Mesothelial cell of epicardium (in vitro differentiated cells): ENCODE results near the gene ZBTB4. TPM values are rescaled to one million over a fixed set of nuclear protein-coding genes. Genes with fewer than 3 reads are reported as not detected.
"Not testable (repeated sequence)": the region's sequence is repeated elsewhere in the genome, so short reads cannot be mapped to it uniquely, and the experiment has no call there.

Experiments
- DNase-seq, 2 experiments: peaks; one replicate each; pipeline ENCODE4 v3.0.0; 2021; ENCODE audit warnings: low spot score in 2 of 2; ENCODE audit not compliant: unreplicated experiment in 2 of 2
- H3K27ac Mint-ChIP-seq: 2 replicates; pipeline ENCODE4 v1.8.0; 2021; ENCODE audit warnings: mixed read lengths
- H3K27me3 Mint-ChIP-seq: 2 replicates; pipeline ENCODE4 v1.8.0; 2021; ENCODE audit warnings: low read depth, mixed read lengths
- H3K36me3 Mint-ChIP-seq: 2 replicates; pipeline ENCODE4 v1.8.0; 2021; ENCODE audit warnings: mixed read lengths
- H3K4me1 Mint-ChIP-seq: 2 replicates; pipeline ENCODE4 v1.8.0; 2021; ENCODE audit warnings: mixed read lengths
- H3K4me3 Mint-ChIP-seq: 2 replicates; pipeline ENCODE4 v1.8.0; 2021; ENCODE audit warnings: mild to moderate bottlenecking, moderate library complexity, mixed read lengths
- H3K9me3 Mint-ChIP-seq: 2 replicates; pipeline ENCODE4 v1.8.0; 2021; ENCODE audit warnings: mixed read lengths
- total RNA-seq: library from RNA; stranded (reverse); gene quantifications from 3 replicates; pipeline ENCODE4 v1.2.1, GENCODE V29; 2021
- TF ChIP-seq, protein P1 (sequence below): fragments of 200-600 bp; sonication (generic); IDR thresholded peaks from one replicate; pipeline ENCODE4 v1.5.0; 2021; ENCODE audit warnings: antibody characterized with exemption; ENCODE audit not compliant: unreplicated experiment

ZBTB4 gene
- total RNA-seq, 1 donor from 2014 or later: 39.7 TPM

DNA sequence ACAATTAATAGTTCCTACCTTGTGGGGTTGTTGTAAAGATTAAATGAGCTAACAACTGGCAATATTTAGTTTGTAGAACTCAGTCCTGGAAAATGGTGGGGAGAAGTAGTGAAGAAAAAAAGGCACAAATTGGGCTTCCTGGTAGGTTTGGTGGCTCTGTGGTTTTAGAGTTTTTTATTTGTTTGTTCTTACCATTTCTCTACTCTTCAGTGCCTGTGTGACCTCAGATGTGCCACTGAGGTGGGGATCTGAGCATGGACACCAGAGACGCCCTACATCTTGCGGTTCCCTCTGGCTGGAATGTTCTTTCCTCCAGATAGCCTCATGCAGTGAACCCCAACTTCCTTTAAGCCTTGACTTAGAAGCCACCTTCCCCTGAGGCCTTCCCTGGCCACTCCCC lies 7.7 kb downstream of the ZBTB4 start:
- DNase-seq: no peak
- H3K4me3 Mint-ChIP-seq: no peak overlapping the region
- H3K36me3 Mint-ChIP-seq: peaks cover 3% of the 10 kb centered on the region
- H3K27ac Mint-ChIP-seq: peak overlapping the region; percentile 76
- H3K4me1 Mint-ChIP-seq: peaks cover 19% of the 10 kb centered on the region
- TF ChIP-seq, protein P1, sequence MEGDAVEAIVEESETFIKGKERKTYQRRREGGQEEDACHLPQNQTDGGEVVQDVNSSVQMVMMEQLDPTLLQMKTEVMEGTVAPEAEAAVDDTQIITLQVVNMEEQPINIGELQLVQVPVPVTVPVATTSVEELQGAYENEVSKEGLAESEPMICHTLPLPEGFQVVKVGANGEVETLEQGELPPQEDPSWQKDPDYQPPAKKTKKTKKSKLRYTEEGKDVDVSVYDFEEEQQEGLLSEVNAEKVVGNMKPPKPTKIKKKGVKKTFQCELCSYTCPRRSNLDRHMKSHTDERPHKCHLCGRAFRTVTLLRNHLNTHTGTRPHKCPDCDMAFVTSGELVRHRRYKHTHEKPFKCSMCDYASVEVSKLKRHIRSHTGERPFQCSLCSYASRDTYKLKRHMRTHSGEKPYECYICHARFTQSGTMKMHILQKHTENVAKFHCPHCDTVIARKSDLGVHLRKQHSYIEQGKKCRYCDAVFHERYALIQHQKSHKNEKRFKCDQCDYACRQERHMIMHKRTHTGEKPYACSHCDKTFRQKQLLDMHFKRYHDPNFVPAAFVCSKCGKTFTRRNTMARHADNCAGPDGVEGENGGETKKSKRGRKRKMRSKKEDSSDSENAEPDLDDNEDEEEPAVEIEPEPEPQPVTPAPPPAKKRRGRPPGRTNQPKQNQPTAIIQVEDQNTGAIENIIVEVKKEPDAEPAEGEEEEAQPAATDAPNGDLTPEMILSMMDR: no peak
- no peaks in the 10 kb centered on the region for H3K9me3 Mint-ChIP-seq
- no peaks in the 10 kb centered on the region for H3K27me3 Mint-ChIP-seq

DNA sequence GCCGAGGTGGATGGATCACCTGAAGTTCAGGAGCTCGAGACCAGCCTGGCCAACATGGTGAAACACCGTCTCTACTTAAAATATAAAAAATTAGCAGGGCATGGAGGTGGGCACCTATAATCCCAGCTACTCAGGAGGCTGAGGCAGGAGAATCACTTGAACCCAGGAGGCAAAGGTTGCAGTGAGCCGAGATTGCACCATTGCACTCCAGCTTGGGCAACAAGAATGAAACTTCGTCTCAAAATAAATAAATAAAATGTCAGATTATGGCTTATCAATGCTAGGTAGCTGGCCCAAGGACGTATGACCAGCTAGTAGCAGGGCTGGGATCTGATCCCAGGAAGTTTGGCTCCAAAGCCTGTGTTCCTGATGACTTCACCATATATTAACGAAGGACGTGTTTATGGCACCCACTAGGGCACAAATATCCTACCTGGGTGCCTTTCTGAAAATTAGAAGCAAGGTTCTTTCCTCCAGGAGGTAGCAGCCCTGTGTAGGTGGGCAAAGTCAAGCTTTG lies 8.9 kb downstream of the ZBTB4 start:
- H3K4me3 Mint-ChIP-seq, H3K27me3 Mint-ChIP-seq, H3K4me1 Mint-ChIP-seq, H3K36me3 Mint-ChIP-seq, H3K27ac Mint-ChIP-seq, H3K9me3 Mint-ChIP-seq, DNase-seq: not testable (repeated sequence)

DNA sequence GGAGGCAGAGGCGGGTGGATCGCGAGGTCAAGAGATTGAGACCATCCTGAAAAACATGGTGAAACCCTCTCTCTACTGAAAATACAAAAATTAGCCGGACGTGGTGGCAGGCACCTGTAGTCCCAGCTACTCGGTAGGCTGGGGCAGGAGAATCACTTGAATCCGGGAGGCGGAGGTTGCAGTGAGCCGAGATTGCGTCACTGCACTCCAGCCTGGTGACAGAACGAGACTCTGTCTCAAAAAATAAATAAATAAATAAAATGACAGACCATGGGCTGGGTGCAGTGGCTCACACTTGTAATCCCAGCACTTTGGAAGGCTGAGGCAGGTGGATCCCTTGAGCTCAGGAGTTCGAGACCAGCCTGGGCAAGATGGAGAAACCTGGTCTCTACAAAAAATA lies 9.6 kb downstream of the ZBTB4 start:
- H3K4me1 Mint-ChIP-seq, H3K27ac Mint-ChIP-seq, H3K27me3 Mint-ChIP-seq, H3K4me3 Mint-ChIP-seq, H3K9me3 Mint-ChIP-seq, DNase-seq, H3K36me3 Mint-ChIP-seq: not testable (repeated sequence)

DNA sequence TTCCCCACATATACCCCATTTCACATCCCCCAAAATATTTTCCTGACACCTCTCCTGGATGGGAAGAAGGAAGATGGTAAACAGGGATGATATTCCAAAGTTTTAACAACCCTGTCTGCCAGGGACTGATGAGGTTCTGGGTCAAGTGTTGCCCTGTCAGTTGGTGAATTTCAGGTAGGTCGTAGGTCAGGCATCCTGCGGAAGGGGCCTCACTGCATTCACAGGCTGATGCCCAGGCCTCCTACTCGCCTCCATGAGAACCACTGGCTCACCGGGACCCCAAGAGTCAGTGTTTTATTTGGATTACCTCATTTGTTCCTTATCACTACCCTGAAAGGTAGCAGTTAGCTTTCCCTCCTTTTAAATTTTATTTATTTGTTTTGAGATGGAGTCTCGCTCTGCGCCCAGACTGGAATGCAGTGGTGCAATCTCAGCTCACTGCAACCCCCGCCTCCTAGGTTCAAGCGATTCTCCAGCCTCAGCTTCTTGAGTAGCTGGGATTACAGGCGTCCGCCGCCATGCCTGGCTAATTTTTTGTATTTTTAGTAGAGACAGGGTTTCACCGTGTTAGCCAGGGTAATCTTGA lies 10.5 kb downstream of the ZBTB4 start:
- H3K4me3 Mint-ChIP-seq: no peak overlapping the region
- no peaks in the 10 kb centered on the region for H3K27me3 Mint-ChIP-seq
- H3K4me1 Mint-ChIP-seq: peaks cover 9% of the 10 kb centered on the region
- DNase-seq: no peak
- H3K36me3 Mint-ChIP-seq: peaks cover 11% of the 10 kb centered on the region
- TF ChIP-seq, protein P1: no peak
- peak overlapping the region; percentile 34 for H3K27ac Mint-ChIP-seq
- H3K9me3 Mint-ChIP-seq: no peaks in the 10 kb centered on the region

DNA sequence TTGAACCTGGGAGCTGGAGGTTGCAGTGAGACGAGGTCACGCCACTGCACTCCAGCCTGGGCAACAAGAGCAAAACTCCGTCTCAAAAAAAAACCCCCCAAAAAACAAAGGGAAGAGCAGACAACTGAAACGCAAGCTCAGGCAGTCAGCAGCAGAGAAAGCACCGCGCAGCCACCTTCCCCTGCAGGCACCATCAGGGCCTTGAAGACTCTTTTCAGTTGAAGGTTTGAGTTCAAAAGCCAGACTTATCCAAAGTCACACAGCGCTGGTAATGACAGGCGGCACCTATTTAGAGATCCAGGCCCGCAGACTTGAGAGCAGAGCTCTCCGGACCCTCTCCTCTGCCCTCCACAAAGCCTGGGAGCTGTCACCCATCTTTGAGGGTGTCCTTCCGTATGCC lies 11.1 kb downstream of the ZBTB4 start:
- Mint-ChIP-seq H3K4me3 (no peak overlapping the region), H3K27ac (peak overlapping the region; percentile 34), H3K9me3 (no peaks in the 10 kb centered on the region), H3K36me3 (peaks cover 11% of the 10 kb centered on the region), H3K27me3 (no peaks in the 10 kb centered on the region), H3K4me1 (peaks cover 9% of the 10 kb centered on the region)
- TF ChIP-seq, protein P1: no peak
- DNase-seq: no peak

DNA sequence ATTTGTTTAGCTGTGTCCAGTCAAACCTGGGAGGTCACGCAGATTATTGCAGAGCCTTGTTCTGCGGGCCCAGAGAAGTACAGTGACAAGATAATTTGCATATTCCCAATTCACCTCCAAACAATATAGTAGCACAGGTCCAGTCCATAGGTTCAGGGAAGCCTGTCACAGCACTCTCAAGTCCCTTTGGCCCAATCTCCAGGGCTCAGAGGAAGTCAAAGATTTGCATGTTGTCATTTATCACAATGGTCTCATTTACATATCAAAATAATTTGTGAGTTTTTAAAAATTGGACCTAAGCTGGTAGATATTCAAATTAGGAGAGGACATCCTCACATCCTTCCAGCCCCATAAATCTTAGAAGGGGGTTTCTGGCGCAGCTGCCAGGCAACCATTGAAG lies 11.9 kb downstream of the ZBTB4 start:
- H3K4me1 Mint-ChIP-seq: peaks cover 9% of the 10 kb centered on the region
- peaks cover 11% of the 10 kb centered on the region for H3K36me3 Mint-ChIP-seq
- no peaks in the 10 kb centered on the region for H3K27me3 Mint-ChIP-seq
- no peak overlapping the region for H3K4me3 Mint-ChIP-seq
- peak overlapping the region; percentile 59 for H3K27ac Mint-ChIP-seq
- H3K9me3 Mint-ChIP-seq: no peaks in the 10 kb centered on the region
- TF ChIP-seq, protein P1: no peak
- no peak for DNase-seq
